Ishikawa (cell line): ENCODE measurements around the gene GNG14.

ENCODE experiments used
- CEBPB ChIP-seq: IDR thresholded peaks from 2 replicates; pipeline ENCODE4 v1.6.1; 2012
- CREB1 ChIP-seq: IDR thresholded peaks from 2 replicates; pipeline ENCODE4 v1.6.1; 2012; ENCODE audit warnings: low read depth
- EGR1 ChIP-seq: IDR thresholded peaks from 2 replicates; pipeline ENCODE4 v1.6.1; 2012
- EP300 ChIP-seq: IDR thresholded peaks from 2 replicates; pipeline ENCODE4 v1.6.1; 2012; ENCODE audit warnings: borderline replicate concordance
- FOXM1 ChIP-seq: IDR thresholded peaks from 2 replicates; pipeline ENCODE4 v1.6.1; 2012; ENCODE audit warnings: low read depth, borderline replicate concordance
- NFIC ChIP-seq: IDR thresholded peaks from 2 replicates; pipeline ENCODE4 v1.6.1; 2012
- RAD21 ChIP-seq: IDR thresholded peaks from 2 replicates; pipeline ENCODE4 v1.6.1; 2012; ENCODE audit warnings: low read depth
- TAF1 ChIP-seq: IDR thresholded peaks from 2 replicates; pipeline ENCODE4 v1.6.1; 2012; ENCODE audit warnings: low read depth, mild to moderate bottlenecking
- TCF12 ChIP-seq: IDR thresholded peaks from 2 replicates; pipeline ENCODE4 v1.6.1; 2012; ENCODE audit warnings: low read depth
- TEAD4 ChIP-seq: IDR thresholded peaks from 2 replicates; pipeline ENCODE4 v1.6.1; 2012
- YY1 ChIP-seq: IDR thresholded peaks from 2 replicates; pipeline ENCODE4 v1.6.1; 2012; ENCODE audit warnings: low read depth
- TF ChIP-seq, protein P1 (sequence below): IDR thresholded peaks from 2 replicates; pipeline ENCODE4 v1.6.1; 2012; ENCODE audit warnings: low read depth, mild to moderate bottlenecking
- TF ChIP-seq, protein P2 (sequence below): IDR thresholded peaks from 2 replicates; pipeline ENCODE4 v1.6.1; 2012
- TF ChIP-seq, protein P3 (sequence below): IDR thresholded peaks from 2 replicates; pipeline ENCODE4 v1.6.1; 2012

DNA sequence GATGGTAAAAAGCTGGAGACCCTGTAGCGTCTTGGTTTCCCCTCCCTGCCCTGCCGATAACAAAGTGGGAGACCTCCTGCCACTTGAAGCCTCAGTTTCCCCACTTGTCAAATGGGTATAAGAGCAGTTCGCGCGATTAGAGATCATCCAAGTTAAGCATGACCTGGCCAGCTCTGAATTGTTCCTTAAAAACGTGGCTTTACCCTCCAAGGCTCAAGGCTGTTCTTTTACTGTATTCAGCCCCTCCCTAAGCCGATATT is 35.5 kb downstream of the GNG14 start:
- TF ChIP-seq, protein P1, sequence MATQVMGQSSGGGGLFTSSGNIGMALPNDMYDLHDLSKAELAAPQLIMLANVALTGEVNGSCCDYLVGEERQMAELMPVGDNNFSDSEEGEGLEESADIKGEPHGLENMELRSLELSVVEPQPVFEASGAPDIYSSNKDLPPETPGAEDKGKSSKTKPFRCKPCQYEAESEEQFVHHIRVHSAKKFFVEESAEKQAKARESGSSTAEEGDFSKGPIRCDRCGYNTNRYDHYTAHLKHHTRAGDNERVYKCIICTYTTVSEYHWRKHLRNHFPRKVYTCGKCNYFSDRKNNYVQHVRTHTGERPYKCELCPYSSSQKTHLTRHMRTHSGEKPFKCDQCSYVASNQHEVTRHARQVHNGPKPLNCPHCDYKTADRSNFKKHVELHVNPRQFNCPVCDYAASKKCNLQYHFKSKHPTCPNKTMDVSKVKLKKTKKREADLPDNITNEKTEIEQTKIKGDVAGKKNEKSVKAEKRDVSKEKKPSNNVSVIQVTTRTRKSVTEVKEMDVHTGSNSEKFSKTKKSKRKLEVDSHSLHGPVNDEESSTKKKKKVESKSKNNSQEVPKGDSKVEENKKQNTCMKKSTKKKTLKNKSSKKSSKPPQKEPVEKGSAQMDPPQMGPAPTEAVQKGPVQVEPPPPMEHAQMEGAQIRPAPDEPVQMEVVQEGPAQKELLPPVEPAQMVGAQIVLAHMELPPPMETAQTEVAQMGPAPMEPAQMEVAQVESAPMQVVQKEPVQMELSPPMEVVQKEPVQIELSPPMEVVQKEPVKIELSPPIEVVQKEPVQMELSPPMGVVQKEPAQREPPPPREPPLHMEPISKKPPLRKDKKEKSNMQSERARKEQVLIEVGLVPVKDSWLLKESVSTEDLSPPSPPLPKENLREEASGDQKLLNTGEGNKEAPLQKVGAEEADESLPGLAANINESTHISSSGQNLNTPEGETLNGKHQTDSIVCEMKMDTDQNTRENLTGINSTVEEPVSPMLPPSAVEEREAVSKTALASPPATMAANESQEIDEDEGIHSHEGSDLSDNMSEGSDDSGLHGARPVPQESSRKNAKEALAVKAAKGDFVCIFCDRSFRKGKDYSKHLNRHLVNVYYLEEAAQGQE = no peak
- no peak for TF ChIP-seq CEBPB
- TF ChIP-seq RAD21 = no peak
- no peak for TF ChIP-seq EGR1
- TF ChIP-seq TAF1 = no peak
- TF ChIP-seq CREB1 = no peak
- TF ChIP-seq YY1 = no peak
- TF ChIP-seq FOXM1 = no peak
- no peak for TF ChIP-seq TCF12
- no peak for TF ChIP-seq EP300
- TF ChIP-seq TEAD4 = no peak
- TF ChIP-seq NFIC = no peak
- TF ChIP-seq, protein P2, sequence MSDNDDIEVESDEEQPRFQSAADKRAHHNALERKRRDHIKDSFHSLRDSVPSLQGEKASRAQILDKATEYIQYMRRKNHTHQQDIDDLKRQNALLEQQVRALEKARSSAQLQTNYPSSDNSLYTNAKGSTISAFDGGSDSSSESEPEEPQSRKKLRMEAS = no peak
- TF ChIP-seq, protein P3, sequence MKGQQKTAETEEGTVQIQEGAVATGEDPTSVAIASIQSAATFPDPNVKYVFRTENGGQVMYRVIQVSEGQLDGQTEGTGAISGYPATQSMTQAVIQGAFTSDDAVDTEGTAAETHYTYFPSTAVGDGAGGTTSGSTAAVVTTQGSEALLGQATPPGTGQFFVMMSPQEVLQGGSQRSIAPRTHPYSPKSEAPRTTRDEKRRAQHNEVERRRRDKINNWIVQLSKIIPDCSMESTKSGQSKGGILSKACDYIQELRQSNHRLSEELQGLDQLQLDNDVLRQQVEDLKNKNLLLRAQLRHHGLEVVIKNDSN = no peak
